Activated T-helper 1 cell treated with anti-CD3 and anti-CD28 coated beads, Interleukin-2, amount 50 U/mL, for 16 hours (primary cell): ENCODE measurements around the gene CMTM6.
"Not testable (repeated sequence)": the region's sequence is repeated elsewhere in the genome, so short reads cannot be mapped to it uniquely, and the experiment has no call there.

ENCODE experiments used
- DNase-seq, 2 donors: peaks; one replicate each; pipeline ENCODE4 v3.0.0-alpha.2; 2020; ENCODE audit warnings: low read depth in 1 of 2, low spot score in 1 of 2

The CMTM6 gene

GRCh38 chr3:32500231-32500630 is 2.4 kb downstream of the CMTM6 start:
- DNase-seq = no peak

- no peak for DNase-seq
Measured at GRCh38 chr3:32499585-32499984, 3.1 kb downstream of the CMTM6 start.

GRCh38 chr3:32498992-32499391 is 3.7 kb downstream of the CMTM6 start:
- DNase-seq = no peak

GRCh38 chr3:32498252-32498651 is 4.4 kb downstream of the CMTM6 start:
- no peak for DNase-seq

- no peak for DNase-seq
Measured at GRCh38 chr3:32495609-32496008, 7.0 kb downstream of the CMTM6 start.

GRCh38 chr3:32495085-32495484 is 7.6 kb downstream of the CMTM6 start:
- no peak for DNase-seq

GRCh38 chr3:32493437-32494414 is 8.9 kb downstream of the CMTM6 start:
- no peak for DNase-seq

- DNase-seq = no peak
Measured at GRCh38 chr3:32492684-32493436, 9.8 kb downstream of the CMTM6 start.

GRCh38 chr3:32488474-32489008 is 14.1 kb downstream of the CMTM6 start:
- no peak for DNase-seq

- no peak for DNase-seq
Measured at GRCh38 chr3:32487781-32488473, 14.7 kb downstream of the CMTM6 start.

GRCh38 chr3:32484436-32484835 is 18.2 kb downstream of the CMTM6 start:
- no peak for DNase-seq

- no peak for DNase-seq
Measured at GRCh38 chr3:32483772-32484171, 18.9 kb downstream of the CMTM6 start.

- no peak for DNase-seq
Measured at GRCh38 chr3:32482693-32483092, 20.0 kb downstream of the CMTM6 start.

GRCh38 chr3:32481791-32482631 is 20.6 kb downstream of the CMTM6 start:
- no peak for DNase-seq

- no peak for DNase-seq
Measured at GRCh38 chr3:32480604-32481003, 22.0 kb downstream of the CMTM6 start.

GRCh38 chr3:32474201-32474600 is 28.5 kb downstream of the CMTM6 start:
- no peak for DNase-seq

GRCh38 chr3:32472151-32472550 is 30.5 kb downstream of the CMTM6 start:
- not testable (repeated sequence) for DNase-seq

- no peak for DNase-seq
Measured at GRCh38 chr3:32471246-32471645, 31.4 kb downstream of the CMTM6 start.

- DNase-seq = no peak
Measured at GRCh38 chr3:32470362-32470761, 32.3 kb downstream of the CMTM6 start.

GRCh38 chr3:32469151-32469874 is 33.3 kb downstream of the CMTM6 start:
- DNase-seq = no peak
